ENCODE measurements around the gene PAK1.

DNA sequence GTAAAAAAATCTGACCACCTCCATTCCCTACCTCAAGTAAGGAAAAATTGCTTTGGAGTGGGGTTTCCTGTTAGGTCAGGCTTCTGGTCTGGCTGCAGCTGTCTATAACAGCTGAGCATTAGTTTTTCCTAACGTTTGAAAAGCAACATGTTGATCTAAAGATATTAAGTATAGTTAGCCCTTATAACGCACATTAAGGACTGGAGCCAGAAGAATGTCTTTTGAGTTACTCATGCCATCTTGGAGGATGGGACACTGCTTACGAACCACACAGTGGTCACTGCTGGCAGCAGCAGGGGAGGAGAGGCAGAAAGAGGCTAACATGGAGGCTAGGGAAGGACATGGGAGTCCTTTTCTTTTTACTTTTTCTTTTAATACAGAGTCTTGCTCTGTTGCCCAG lies 128.3 kb downstream of the PAK1 start:
- TF ChIP-seq CTCF (conservative IDR thresholded peaks at IDR 0.05) (no peak), EZH2 (IDR thresholded peaks at IDR 0.05; ENCODE audit: low read depth) (no peak)
